Endothelial cell of umbilical vein (primary cell): ENCODE results near the gene HDAC4. TPM values are rescaled to one million over a fixed set of nuclear protein-coding genes. Genes with fewer than 3 reads are reported as not detected.

ENCODE experiments used
- BruUV-seq: library from RNA; stranded (reverse); fragments of 400-500 nt; replicated peaks from 2 replicates; lab custom pipeline; 2021; lab: Mats Ljungman, UMichigan
- CTCF ChIA-PET: fragments of 300-600, 350-600 bp; sonication (Branson Sonifier 250); formaldehyde crosslinking; loops from one replicate; lab custom pipeline; 2021; ENCODE audit warnings: antibody characterized with exemption, inconsistent platforms; lab: Charles Lee
- POLR2A ChIA-PET: fragments of 300-600, 350-600 bp; sonication (Branson Sonifier 250); formaldehyde crosslinking; loops from one replicate; lab custom pipeline; 2021; ENCODE audit warnings: antibody characterized with exemption, inconsistent platforms; lab: Charles Lee
- DNase-seq: peaks from one replicate; pipeline ENCODE4 v3.0.0-alpha.2; 2011; ENCODE audit warnings: low read depth, low spot score
- FAIRE-seq: peaks from 2 replicates; lab custom pipeline; 2011; peaks lifted over from hg19 to GRCh38; lab: Jason Lieb, UNC
- H2AFZ ChIP-seq: 2 replicates; pipeline ENCODE4 v1.6.0; 2012; ENCODE audit warnings: low read depth, low read length, control low read depth, inconsistent platforms
- H3K27ac ChIP-seq: 2 replicates; pipeline ENCODE4 v1.5.1; 2011; ENCODE audit warnings: low read depth, mild to moderate bottlenecking, control low read depth, low read length, moderate library complexity; ENCODE audit not compliant: insufficient read depth
- H3K27me3 ChIP-seq, 2 experiments: 2 replicates each; pipeline versions ENCODE4 v1.6.0 to v1.6.1; 2011; ENCODE audit warnings: low read length in 2 of 2, mixed read lengths in 1 of 2; ENCODE audit not compliant: control insufficient read depth in 2 of 2, insufficient read depth in 2 of 2
- H3K36me3 ChIP-seq, 2 experiments: 2 replicates in 1 of 2; 3 replicates in 1 of 2; pipeline ENCODE4 v1.5.1; 2011; ENCODE audit warnings: low read length in 2 of 2, mild to moderate bottlenecking in 1 of 2, moderate library complexity in 1 of 2; ENCODE audit not compliant: control insufficient read depth in 2 of 2, insufficient read depth in 2 of 2; ENCODE audit errors: extremely low read depth in 1 of 2
- H3K4me1 ChIP-seq: 3 replicates; pipeline ENCODE4 v1.5.1; 2011; ENCODE audit warnings: mild to moderate bottlenecking, low read length; ENCODE audit not compliant: control insufficient read depth, insufficient read depth; ENCODE audit errors: extremely low read depth
- H3K4me2 ChIP-seq: 2 replicates; pipeline ENCODE4 v1.6.1; 2011; ENCODE audit warnings: low read length, control low read depth, mixed read lengths; ENCODE audit not compliant: insufficient read depth
- H3K4me3 ChIP-seq, 3 experiments: fragments of 200-600 bp in 1 of 3; sonication (generic), shearing (Covaris generic) in 1 of 3; replicated peaks in 1 of 3; 2 replicates each; pipeline ENCODE4 v1.5.1; 2011 to 2016; ENCODE audit warnings: control low read depth in 3 of 3, low read length in 3 of 3, mild to moderate bottlenecking in 2 of 3, inconsistent platforms in 1 of 3, low read depth in 1 of 3, moderate library complexity in 1 of 3; ENCODE audit not compliant: insufficient read depth in 1 of 3
- H3K79me2 ChIP-seq: 2 replicates; pipeline ENCODE4 v1.6.0; 2012; ENCODE audit warnings: low read length, inconsistent platforms; ENCODE audit not compliant: control insufficient read depth, insufficient read depth
- H3K9ac ChIP-seq: replicated peaks from 2 replicates; pipeline ENCODE3; 2011; ENCODE audit warnings: low read length, control low read depth; ENCODE audit not compliant: insufficient read depth; ENCODE audit errors: extremely low read depth
- H3K9me1 ChIP-seq: replicated peaks from 3 replicates; pipeline ENCODE4 v1.6.0; 2011; ENCODE audit warnings: mild to moderate bottlenecking, low read length; ENCODE audit not compliant: control insufficient read depth, insufficient read depth; ENCODE audit errors: extremely low read depth
- H3K9me3 ChIP-seq: replicated peaks from 2 replicates; pipeline ENCODE4 v1.5.1; 2012; ENCODE audit warnings: low read length, inconsistent platforms; ENCODE audit not compliant: control insufficient read depth, insufficient read depth
- H4K20me1 ChIP-seq: replicated peaks from 2 replicates; pipeline ENCODE3; 2011; ENCODE audit warnings: mild to moderate bottlenecking, low read length; ENCODE audit not compliant: control insufficient read depth, insufficient read depth; ENCODE audit errors: extremely low read depth
- CTCF ChIP-seq, 2 donors: IDR thresholded peaks; 1 replicate in 1 of 2; 2 replicates in 1 of 2; pipeline ENCODE4 v1.5.1; 2011; ENCODE audit warnings: low read length in 2 of 2, mild to moderate bottlenecking in 2 of 2, moderate library complexity in 2 of 2, control low read depth in 1 of 2, inconsistent platforms in 1 of 2, low read depth in 1 of 2; ENCODE audit not compliant: insufficient read depth in 1 of 2; ENCODE audit errors: extremely low read depth in 1 of 2
- EZH2 ChIP-seq: IDR thresholded peaks from 2 replicates; pipeline ENCODE4 v1.6.1; 2012; ENCODE audit warnings: borderline replicate concordance, low read depth, mild to moderate bottlenecking, moderate library complexity, low read length, inconsistent platforms; ENCODE audit not compliant: severe bottlenecking
- FOS ChIP-seq: IDR thresholded peaks from 2 replicates; pipeline ENCODE4 v1.6.1; 2011; ENCODE audit warnings: mild to moderate bottlenecking, low read length, moderate library complexity, borderline replicate concordance; ENCODE audit not compliant: insufficient read depth
- GATA2 ChIP-seq: IDR thresholded peaks from 2 replicates; pipeline ENCODE4 v1.7.0; 2011; ENCODE audit warnings: low read depth, mild to moderate bottlenecking, moderate library complexity, mixed read lengths, low read length; ENCODE audit not compliant: insufficient read length, insufficient read depth
- JUN ChIP-seq: IDR thresholded peaks from 2 replicates; pipeline ENCODE4 v1.6.1; 2011; ENCODE audit warnings: borderline replicate concordance, low read depth; ENCODE audit not compliant: insufficient read length, insufficient read depth
- MAX ChIP-seq: IDR thresholded peaks from 2 replicates; pipeline ENCODE4 v1.6.1; 2011; ENCODE audit not compliant: insufficient read depth, insufficient read length
- MYC ChIP-seq: IDR thresholded peaks from one replicate; pipeline ENCODE4 v1.6.1; 2011; ENCODE audit warnings: mild to moderate bottlenecking, low read depth, low read length
- POLR2A ChIP-seq: IDR thresholded peaks from 2 replicates; pipeline ENCODE4 v1.6.1; 2012; ENCODE audit warnings: low read depth, mild to moderate bottlenecking, control low read depth, low read length
- POLR2AphosphoS5 ChIP-seq: IDR thresholded peaks from 2 replicates; pipeline ENCODE4 v1.6.1; 2012; ENCODE audit warnings: low read depth, mild to moderate bottlenecking, control low read depth, low read length, moderate library complexity; ENCODE audit not compliant: insufficient read depth
- dilution Hi-C: fragments of 300-500 bp; cut with MboI; formaldehyde crosslinking; loops from one replicate; pipeline ENCODE4 v1.15.0; 2019; ENCODE audit warnings: low sequenced_read_pairs; ENCODE audit not compliant: extremely low pct_ligation_motif_present
- intact Hi-C: fragments of 100-400 bp; cut with micrococcal nuclease; formaldehyde crosslinking; loops from one replicate; pipeline ENCODE4 v1.10.0; 2022
- polyA plus RNA-seq, 4 experiments: library from polyadenylated mRNA; depleted of rRNA in 3 of 4; stranded (reverse) in 3 of 4; unstranded in 1 of 4; fragments of >200 nt; gene quantifications; 2 replicates each; pipeline versions ENCODE4 v1.2.1 to v1.2.3, GENCODE V29; 2011 to 2012; ENCODE audit warnings: missing spikeins in 1 of 4
- total RNA-seq: library from RNA; stranded (reverse); gene quantifications from 2 replicates; pipeline ENCODE4 v1.2.3, GENCODE V29; 2021

Gene HDAC4
- total and polyA plus RNA-seq, 2 donors (not counting 3 experiments of a cell fraction or from before 2014, with no cell fraction given): 13.4 to 33.0 TPM

- no peaks in the 10 kb centered on the region for H3K9me1 ChIP-seq
- H3K36me3 ChIP-seq: no peaks in the 10 kb centered on the region
- H3K27ac ChIP-seq: no peak overlapping the region
- H3K79me2 ChIP-seq: no peaks in the 10 kb centered on the region
- POLR2A ChIA-PET: no interaction called here
- no peaks in the 10 kb centered on the region for H3K9me3 ChIP-seq
- no peaks in the 10 kb centered on the region for H3K4me1 ChIP-seq
- no peak for DNase-seq
- no TSS peak for BruUV-seq
- TF ChIP-seq POLR2AphosphoS5 (no peak), GATA2 (no peak), JUN (no peak), MAX (no peak), CTCF (IDR thresholded peaks at IDR 0.05; ENCODE audit: extremely low read depth in 1 of 2, insufficient read depth in 1 of 2, low read depth in 1 of 2, low read length in 2 of 2) (no peak), FOS (no peak), EZH2 (no peak), MYC (no peak), POLR2A (no peak)
- H3K4me2 ChIP-seq: no peak overlapping the region
- H3K4me3 ChIP-seq: no peak overlapping the region
- CTCF ChIA-PET: no interaction called here
- H3K9ac ChIP-seq: no peak overlapping the region
- no peaks in the 10 kb centered on the region for H3K27me3 ChIP-seq
- intact Hi-C loops (no loop called here), dilution Hi-C loops (no loop called here)
- FAIRE-seq: no peak
- no peaks in the 10 kb centered on the region for H4K20me1 ChIP-seq
- no peak overlapping the region for H2AFZ ChIP-seq
Measured at GRCh38 chr2:239355139-239355538, 45.7 kb downstream of the HDAC4 start.
